Activated T-cell treated with anti-CD3 and anti-CD28 coated beads, Interleukin-2, amount 50 U/mL, for 48 hours (primary cell): ENCODE measurements around the gene RPS26.

Experiments used
- DNase-seq, 2 experiments: peaks; one replicate each; pipeline ENCODE4 v3.0.0-alpha.2; 2020

The RPS26 gene

GRCh38 chr12:56078931-56079722 lies 37.4 kb downstream of the RPS26 start:
- peak; percentile 74 to 75 for DNase-seq

- peak; percentile 77 to 84 for DNase-seq
Observed at GRCh38 chr12:56079723-56080555, 38.2 kb downstream of the RPS26 start, which contains the start of gene ERBB3. Gene ERBB3, plus strand, starts transcription at chr12:56080165. Its CDS starts 136 bp downstream, at chr12:56080301.

- no peak for DNase-seq
Observed at GRCh38 chr12:56080556-56081138, 38.9 kb downstream of the RPS26 start.

DNA sequence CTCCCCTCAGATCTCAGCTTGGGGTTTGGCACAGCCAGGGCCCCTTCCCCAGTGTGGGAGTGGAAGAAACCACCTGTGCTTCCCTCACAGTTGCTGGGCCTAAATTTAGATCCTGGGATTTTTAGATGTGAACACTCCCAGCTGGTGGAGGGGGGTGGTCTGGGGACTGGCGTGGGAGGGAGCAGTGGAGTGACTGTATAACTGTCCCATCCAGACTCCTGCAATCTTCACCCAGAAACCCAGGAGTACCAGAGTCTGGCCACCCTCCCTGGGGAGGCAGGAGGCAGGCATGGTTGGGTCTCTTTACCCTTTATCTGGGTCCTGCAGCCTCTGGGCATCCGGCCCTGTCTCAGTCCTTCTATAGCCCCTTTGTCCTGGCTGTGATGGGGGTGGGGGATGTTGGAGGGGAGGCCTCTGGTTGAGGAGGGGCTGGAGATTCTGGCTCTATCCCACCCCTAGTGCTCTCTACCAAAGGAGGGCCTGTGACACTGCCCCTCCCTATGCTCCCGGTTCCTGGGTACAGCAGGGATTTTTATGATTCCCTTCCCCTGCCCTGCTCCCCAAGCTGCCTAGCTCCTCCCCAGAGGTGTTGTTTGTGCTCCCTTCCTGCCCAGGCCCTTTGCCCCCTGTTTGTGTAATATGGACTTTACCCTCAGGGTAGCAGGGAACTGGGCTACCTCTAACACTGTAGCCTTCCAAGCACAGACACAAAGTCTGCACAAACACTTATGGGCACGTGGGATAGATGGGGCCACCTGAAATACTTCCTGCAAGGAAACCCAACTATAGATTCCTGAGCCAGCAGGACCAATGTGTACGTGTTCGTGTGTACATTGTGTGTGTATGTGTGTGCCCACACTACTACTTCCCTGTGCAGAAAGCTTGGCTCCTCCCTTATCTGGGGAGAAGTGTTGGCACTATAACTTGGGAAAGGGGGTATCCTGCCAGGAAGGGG lies 40.0 kb downstream of the RPS26 start:
- DNase-seq: no peak

DNA sequence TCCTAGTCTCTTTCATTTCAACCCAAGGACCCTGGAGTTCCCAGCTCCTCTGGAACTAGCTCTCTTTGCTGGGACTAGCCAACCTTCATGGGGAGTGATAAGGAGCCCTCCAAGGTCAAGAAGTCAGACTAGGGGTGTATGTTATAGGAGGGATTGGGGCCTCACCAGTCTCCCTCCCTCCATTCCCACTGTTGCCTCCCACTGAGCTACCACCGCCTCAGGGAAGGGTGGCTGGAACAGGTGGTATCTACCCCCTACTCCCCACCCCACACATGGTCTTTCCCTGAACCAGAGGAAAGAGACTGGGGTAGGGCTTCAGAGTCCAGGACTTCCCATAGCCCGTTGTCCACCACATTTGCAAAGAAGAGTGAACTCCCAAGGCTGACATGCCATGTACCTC lies 40.7 kb downstream of the RPS26 start:
- no peak for DNase-seq

GRCh38 chr12:56082967-56083366 lies 41.2 kb downstream of the RPS26 start:
- DNase-seq: no peak

DNA sequence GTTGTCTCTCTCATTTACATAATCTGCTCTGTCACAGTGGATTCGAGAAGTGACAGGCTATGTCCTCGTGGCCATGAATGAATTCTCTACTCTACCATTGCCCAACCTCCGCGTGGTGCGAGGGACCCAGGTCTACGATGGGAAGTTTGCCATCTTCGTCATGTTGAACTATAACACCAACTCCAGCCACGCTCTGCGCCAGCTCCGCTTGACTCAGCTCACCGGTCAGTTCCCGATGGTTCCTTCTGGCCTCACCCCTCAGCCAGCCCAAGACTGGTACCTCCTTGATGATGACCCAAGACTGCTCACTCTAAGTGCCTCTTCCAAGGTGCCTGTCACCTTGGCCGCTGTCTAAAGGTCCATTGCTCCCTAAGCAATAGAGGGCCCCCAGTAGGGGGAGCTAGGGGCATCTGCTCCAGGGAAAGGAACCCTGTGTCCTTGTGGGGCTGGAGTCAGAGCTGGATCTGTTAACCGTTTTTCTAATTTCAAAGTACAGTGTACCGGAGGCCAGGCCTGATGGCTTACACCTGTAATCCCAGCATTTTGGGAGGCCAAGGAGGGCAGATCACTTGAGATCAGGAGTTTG lies 43.3 kb downstream of the RPS26 start:
- DNase-seq: peak; percentile 50 to 56

DNA sequence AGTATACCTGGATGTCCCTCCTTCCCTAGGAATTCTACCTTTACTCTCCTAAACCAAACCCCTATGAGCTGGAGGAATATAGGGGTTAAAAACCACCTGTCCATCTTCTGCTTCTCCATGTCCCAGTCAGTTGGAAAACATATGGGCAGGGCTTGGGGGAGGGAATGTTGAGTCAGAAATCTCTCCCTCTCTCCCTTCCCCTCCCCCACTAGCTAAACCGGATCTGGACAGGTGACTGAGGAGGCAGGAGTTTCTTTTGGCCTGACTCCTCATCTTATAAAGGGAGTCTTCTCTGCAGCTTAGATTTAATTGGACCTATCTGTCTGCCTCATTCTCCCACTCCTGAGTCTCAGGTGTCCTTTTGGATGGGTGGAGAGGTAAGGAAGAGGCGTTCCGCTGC lies 44.4 kb downstream of the RPS26 start:
- DNase-seq: no peak

- DNase-seq: no peak
Observed at GRCh38 chr12:56086608-56087007, 44.9 kb downstream of the RPS26 start.

DNA sequence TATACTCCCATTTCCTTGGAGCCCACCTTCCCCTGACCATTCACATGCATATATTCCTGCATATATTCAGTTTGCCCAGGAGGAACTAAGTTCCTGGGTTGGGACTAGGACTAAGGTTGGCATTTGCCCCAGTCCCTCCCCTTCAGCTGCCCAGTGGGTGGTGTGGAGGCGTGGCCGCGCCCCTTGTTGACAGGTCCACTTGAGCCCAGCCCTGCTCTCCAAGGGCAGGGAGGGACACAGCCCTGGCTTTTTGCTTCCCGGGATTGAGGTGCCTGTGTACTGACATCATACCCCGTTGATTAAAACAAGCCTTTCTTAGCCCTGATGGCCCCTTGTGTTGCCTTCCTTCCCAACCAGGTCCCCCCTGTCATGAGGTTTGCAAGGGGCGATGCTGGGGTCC lies 45.5 kb downstream of the RPS26 start:
- DNase-seq: no peak
